PFSK-1 (cell line): Measurements from ENCODE around the gene ASF1B.

Experiments used
- FOXP2 ChIP-seq: optimal IDR thresholded peaks from 2 replicates; pipeline ENCODE3; 2011; ENCODE audit warnings: borderline replicate concordance, control low read depth, inconsistent platforms; ENCODE audit not compliant: insufficient read depth; ENCODE audit errors: extremely low read length, extremely low read depth
- POLR2AphosphoS5 ChIP-seq: IDR thresholded peaks from 2 replicates; pipeline ENCODE4 v1.6.1; 2012; ENCODE audit warnings: low read depth, mild to moderate bottlenecking, control low read depth, low read length, moderate library complexity
- REST ChIP-seq, 2 experiments: IDR thresholded peaks; 2 replicates each; pipeline versions ENCODE4 v1.6.1 to v1.8.0; 2011 to 2012; ENCODE audit warnings: low read depth in 2 of 2, low read length in 2 of 2, control low read depth in 1 of 2, inconsistent platforms in 1 of 2, mild to moderate bottlenecking in 1 of 2, moderate library complexity in 1 of 2; ENCODE audit not compliant: insufficient read depth in 1 of 2
- SIN3A ChIP-seq: IDR thresholded peaks from 2 replicates; pipeline ENCODE4 v1.6.1; 2012; ENCODE audit warnings: mild to moderate bottlenecking, low read length, moderate library complexity, borderline replicate concordance; ENCODE audit not compliant: insufficient read depth
- TAF1 ChIP-seq: IDR thresholded peaks from 2 replicates; pipeline ENCODE4 v1.6.1; 2012; ENCODE audit warnings: low read length, control low read depth, borderline replicate concordance; ENCODE audit not compliant: insufficient read depth

- TF ChIP-seq POLR2AphosphoS5: peak; percentile 77; the same call in 1 of the 2 replicates
- TF ChIP-seq SIN3A: no peak
- no peak for TF ChIP-seq TAF1
- no peak for TF ChIP-seq REST (IDR thresholded peaks at IDR 0.05; ENCODE audit: insufficient read depth in 1 of 2, low read depth in 2 of 2, low read length in 2 of 2)
- TF ChIP-seq FOXP2: no peak
These were observed 55.2 kb downstream of the ASF1B start for GRCh38 chr19:14080887-14081796.
